ENCODE data around the gene NRP1.

The NRP1 gene

DNA sequence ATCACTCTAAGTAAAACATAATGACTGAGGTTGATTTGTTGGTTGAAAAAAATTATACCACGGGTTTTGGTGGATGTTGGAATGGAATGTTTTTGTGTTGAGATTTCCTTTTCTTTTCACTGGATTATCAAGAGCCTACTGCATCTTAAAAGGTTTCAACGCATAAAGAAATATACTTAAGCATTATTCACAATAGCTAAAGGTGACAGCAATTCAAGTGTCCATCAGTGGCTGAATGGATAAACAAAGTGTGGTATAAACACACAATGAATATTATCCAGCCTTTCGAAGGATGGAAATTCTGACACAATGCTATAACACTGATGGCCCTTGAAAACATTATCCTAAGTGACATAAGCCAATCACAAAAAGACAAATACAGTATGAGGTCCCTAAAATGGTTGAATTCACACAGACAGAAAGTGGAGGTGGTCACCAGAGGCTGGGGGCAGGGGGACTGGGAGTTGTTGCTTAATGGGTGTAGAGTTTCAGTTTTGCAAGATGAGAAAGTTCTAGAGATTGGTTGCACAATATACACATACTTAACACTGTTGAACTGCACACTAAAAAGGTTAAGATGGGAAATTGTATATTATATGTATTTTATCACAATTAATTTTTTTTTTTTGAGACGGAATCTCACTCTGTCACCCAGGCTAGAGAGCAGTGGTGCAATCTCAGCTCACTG lies 122.3 kb downstream of the NRP1 start:
- DNase-seq (ENCODE audit: low read depth, low spot score): no peak

DNA sequence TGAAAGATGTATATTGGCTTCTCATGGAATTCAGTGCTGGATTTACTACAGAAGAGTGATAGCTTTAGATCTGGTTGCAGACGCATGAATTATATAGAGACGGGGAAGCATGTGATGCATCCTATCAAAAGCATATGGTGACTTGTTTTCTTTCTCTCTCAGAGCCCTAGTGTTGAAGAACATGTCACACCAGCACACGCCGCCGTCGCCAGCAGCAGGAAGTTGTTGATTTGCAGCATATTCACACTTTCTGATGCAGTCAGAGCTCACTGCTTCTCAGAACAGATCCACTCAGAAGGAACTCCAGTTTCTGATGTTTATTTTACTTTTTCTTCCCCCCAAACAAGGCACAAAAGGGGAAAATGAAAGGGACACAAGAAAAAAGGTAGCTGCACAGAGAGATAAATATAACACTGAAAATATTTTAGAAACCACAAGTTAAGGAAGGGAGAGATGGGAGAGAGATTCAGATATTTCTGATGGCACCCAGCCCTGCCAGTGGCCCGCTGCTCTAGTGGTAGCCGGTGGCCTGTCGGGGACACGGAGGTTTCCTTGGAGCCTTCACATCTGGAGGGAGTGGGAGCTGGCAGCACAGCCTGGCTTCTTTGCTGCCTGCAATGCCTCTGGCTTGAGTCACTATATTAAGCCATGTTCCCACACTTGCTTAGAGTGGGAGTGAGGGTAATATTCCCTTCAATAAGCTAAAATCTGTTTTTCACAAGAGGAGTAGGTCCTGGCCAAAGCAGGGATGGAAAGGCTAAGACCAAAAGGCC lies 123.2 kb downstream of the NRP1 start:
- no peak for DNase-seq (ENCODE audit: low read depth, low spot score)

DNA sequence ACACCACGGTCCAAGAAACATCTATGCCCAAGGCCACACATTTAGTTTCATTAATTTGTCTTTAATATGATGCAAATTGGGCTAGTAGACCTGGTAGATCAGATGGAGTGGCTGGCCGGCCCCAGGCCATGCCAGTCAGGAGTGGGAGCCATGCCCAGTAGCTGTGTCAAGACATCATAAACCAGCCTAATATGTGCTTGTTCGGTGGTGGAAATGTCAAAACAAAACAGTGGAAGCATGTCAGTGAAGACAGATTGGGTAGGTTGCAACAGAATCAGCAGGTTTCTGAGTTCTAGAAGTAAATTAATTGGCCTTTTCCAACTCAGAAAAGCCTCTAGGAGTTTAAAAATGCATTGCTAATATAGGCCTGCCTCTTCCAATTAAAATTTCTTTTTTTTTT lies 124.7 kb downstream of the NRP1 start:
- no peak for DNase-seq (ENCODE audit: low read depth, low spot score)

GRCh38 chr10:33208166-33208565 lies 126.3 kb downstream of the NRP1 start:
- DNase-seq (ENCODE audit: low read depth, low spot score): no peak

DNA sequence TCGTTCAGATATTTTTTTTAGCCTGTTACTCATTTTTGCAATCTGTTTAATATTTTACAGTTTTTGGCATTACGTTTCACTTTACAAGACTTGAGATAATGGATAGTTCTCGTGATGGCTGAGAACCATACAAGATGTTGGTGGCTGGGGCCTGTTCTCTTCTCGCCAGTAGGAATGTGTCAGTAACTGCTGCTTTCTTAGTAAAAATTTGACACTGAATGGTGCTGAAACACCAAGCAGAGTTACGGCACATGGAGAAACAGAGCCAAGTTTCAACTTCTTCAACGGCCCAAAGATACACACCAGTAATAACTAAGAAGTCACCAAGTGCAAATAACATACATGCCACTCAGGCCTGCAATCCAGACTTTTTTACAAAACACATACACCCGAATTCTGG lies 130.4 kb downstream of the NRP1 start:
- DNase-seq (ENCODE audit: low read depth, low spot score): no peak

DNA sequence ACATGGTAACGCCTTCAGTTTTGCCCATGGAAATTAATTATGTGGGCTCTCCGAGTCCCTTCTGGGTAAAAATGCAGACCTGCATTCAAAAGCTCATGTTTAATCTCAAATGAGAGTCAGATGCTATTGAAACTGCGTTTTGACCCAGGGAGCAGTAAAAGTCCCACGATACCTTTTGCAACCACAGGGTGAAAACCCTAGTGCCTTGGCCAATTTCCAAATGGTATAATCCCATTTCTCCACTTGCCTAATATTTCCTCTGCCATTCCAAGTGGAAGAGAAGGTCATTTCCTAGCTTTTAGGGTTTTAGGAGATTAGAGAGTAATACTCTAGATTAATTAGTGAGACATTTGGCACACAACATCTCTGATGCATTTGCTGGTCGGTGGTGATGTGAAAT lies 132.5 kb downstream of the NRP1 start:
- no peak for DNase-seq (ENCODE audit: low read depth, low spot score)

DNA sequence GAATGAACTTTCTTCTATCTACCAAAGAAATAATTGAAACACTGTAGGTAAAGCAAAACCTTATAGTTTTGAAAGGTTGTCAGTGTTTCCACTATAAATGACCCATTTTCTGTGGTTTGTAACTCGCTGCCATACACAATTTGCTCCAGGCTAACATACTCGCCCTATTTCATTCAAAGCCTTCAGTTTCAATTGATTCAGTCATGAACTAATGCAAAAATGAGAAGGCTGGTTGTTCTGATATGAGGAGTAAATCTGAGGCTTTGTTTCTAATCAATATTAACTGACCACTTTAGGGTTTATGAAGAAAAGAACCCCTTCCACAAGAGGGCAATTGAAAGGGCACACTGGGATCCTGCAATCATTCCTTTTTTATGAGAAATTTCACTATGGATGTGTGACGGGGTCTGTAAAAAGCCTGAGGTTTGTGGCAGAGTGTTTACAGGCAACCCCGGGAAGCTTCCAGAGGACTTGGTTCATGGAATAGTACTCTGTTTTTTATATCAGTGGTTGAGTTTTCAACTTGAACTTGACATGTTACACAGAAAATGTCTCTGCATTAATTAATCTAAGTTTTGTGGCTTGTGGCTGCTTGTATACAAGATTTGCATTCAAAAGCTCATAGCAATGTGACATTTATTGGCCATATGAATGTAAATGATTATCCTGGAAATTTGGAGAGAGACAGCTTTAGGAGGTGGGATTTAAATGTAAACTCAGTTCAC lies 133.2 kb downstream of the NRP1 start:
- DNase-seq (ENCODE audit: low read depth, low spot score): no peak

DNA sequence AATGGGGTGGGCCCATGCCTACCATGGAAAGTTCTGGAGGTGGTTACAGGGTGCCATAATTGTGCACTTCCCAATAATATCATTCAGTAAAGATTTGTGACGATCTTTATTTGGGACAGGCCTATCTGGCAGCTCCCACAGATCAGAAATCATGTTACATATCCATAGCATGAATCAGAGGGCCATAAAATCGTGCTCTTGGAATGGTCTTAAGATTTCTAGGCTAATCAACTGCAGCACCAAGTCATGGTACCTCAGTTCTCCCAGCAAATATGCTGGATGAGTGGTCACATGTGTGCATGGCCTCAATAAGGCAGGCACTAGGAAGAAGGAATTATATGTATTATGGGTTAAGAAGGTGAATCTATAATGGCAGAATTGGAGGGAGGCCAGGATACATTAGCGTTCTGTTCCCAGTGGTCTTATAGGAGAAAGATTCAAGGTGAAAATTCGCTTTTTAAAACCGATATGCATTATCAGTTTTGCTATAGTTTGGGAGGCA lies 134.7 kb downstream of the NRP1 start:
- no peak for DNase-seq (ENCODE audit: low read depth, low spot score)

- no peak for DNase-seq (ENCODE audit: low read depth, low spot score)
Observed at GRCh38 chr10:33198610-33199009, 135.9 kb downstream of the NRP1 start.

- no peak for DNase-seq (ENCODE audit: low read depth, low spot score)
Observed at GRCh38 chr10:33196710-33197491, 137.6 kb downstream of the NRP1 start.

DNA sequence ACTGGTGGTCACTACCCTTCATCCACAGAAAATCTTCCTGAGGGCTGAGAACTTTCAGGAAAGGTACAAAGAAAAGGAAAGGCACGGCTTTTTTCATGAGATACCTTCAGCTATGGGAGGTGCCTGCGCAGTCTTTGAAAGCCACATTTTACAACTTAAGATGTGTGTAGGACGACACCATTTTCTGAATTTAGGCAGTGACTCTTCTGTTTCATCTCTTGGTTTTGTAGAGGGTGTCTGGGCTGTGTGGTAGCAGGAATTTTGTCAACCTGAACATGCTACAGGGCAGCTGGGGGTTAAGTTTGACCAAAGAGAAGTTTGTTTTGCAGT lies 138.1 kb downstream of the NRP1 start:
- no peak for DNase-seq (ENCODE audit: low read depth, low spot score)

DNA sequence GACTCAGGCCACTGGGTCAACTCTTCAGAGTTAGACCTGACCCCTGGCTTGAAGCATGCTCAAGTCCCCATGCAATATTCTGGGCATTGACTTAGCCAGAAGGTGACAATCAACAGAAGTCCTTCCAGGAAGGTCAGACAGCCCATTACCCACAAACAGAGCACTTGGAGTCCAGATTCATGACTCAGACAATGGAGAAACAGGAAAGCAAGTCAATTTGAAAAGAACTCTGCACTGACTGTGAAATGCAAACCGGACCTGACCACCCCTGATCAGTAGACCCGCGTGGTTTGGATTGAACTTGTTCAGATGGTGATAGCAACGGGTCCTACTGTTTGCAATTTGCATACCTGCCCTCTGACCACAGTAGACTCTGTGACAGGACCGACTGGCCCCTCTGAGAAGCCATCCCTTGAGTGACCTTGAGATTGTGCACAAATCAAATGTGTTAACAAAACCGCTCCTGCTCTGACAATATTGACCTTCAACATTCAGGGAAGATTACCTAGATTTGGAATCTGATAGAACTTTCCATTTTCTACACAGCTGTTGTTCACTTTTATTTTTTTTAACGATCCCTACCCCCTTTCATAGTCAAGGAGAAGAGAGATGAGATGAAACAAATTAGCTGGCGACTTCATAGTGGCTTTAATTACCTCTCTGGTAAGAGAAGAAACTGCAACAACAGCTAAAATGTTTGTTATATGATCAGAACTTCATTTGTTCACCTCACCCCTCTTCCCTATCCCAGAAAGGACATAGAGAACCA lies 138.7 kb downstream of the NRP1 start:
- no peak for DNase-seq (ENCODE audit: low read depth, low spot score)

DNA sequence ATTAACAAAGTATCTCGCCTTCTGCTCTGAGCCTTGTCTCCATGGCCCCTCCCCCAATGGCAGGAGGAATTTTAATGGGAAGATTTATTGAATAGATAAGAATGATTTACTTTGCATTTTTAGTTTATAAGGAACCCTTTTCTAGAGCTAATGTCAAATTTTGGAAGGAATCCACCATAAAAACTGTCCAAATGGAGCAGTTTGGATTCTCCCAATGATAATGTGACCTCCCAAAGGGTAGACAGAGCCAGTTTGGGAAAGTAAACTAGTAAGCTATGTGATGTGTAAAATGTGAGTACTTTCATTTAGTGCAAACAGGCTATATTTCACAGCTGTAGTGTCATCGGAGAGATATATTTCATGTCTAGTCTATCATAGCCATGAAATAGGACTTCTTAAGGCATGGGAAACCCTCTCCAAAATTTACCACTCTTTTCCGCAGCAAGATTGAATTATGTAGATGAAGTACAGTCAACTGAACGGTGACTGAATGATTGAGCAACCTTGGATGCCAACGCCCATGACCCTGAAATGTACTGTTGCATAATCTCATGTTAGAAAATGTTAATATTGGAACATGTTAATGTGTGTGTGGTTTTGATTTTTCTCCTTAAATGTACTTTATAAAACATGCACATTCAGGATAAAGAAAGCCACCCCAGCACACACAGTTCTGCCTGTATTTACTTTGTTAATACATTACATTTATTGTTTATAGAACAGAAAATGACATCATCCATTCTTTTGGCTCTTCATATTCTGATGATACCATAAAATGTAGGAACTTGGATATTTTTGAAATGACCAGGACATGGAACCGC lies 140.6 kb downstream of the NRP1 start:
- DNase-seq (ENCODE audit: low read depth, low spot score): no peak

- peak; percentile 51 for DNase-seq (ENCODE audit: low read depth, low spot score)
Observed at GRCh38 chr10:33193057-33193700, 141.3 kb downstream of the NRP1 start.

- no peak for DNase-seq (ENCODE audit: low read depth, low spot score)
Observed at GRCh38 chr10:33192190-33192589, 142.3 kb downstream of the NRP1 start.

- no peak for DNase-seq (ENCODE audit: low read depth, low spot score)
Observed at GRCh38 chr10:33190406-33190805, 144.1 kb downstream of the NRP1 start.

DNA sequence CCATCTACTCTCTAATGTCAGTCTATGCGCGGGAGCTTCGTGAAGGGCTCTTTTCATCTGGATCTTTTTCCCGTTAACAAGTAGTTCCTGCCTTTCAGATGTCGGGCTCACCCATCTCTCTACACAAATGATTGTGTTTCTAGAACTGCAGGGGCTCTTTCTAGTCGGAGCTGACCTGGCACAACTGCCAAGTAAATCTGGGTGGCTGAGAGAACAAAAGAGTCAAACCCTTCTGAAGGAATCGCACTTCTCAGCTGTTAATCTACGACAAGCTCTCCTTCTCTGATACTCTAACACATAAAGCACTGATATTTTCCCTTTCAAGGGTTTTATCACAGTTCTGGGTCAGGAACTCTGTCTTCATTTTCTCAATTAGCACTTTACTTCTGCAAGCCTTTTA lies 144.7 kb downstream of the NRP1 start:
- no peak for DNase-seq (ENCODE audit: low read depth, low spot score)

- no peak for DNase-seq (ENCODE audit: low read depth, low spot score)
Observed at GRCh38 chr10:33189363-33189762, 145.1 kb downstream of the NRP1 start.

GRCh38 chr10:33187427-33187999 lies 147.0 kb downstream of the NRP1 start:
- no peak for DNase-seq (ENCODE audit: low read depth, low spot score)
